Heart right ventricle (tissue), 16 donors: ENCODE measurements around the gene OVOL2. TPM values are rescaled to one million over a fixed set of nuclear protein-coding genes. Genes with fewer than 3 reads are reported as not detected.
"Not testable (repeated sequence)": the region's sequence is repeated elsewhere in the genome, so short reads cannot be mapped to it uniquely, and the experiment has no call there.

Source experiments
- ATAC-seq, 8 donors: fragments of 200-7000 bp; cut with Tn5 transposase; one replicate each; pipeline ENCODE4 v1.9.1; 2020; ENCODE audit warnings: mild to moderate bottlenecking in 8 of 8, moderate library complexity in 8 of 8, moderate number of reproducible peaks in 1 of 8
- DNase-seq, 2 donors: peaks; one replicate each; pipeline ENCODE4 v3.0.0-alpha.2; 2020
- H3K27ac ChIP-seq, 10 donors: fragments of 200-600 bp; sonication (generic) in 2 of 10; one replicate each; pipeline versions ENCODE4 v1.5.0 to v1.8.0; 2020 to 2022; ENCODE audit warnings: mild to moderate bottlenecking in 3 of 10
- H3K27me3 ChIP-seq, 7 donors: fragments of 200-600 bp; one replicate each; pipeline ENCODE4 v1.8.0; 2021 to 2022; ENCODE audit warnings: mild to moderate bottlenecking in 2 of 7
- H3K36me3 ChIP-seq, 9 donors: fragments of 200-600 bp; sonication (generic) in 1 of 9; one replicate each; pipeline versions ENCODE4 v1.5.0 to v1.8.0; 2020 to 2022; ENCODE audit warnings: mild to moderate bottlenecking in 2 of 9
- H3K4me1 ChIP-seq, 9 donors: fragments of 200-600 bp; sonication (generic) in 1 of 9; one replicate each; pipeline versions ENCODE4 v1.5.0 to v1.8.0; 2020 to 2022; ENCODE audit warnings: mild to moderate bottlenecking in 4 of 9
- H3K4me3 ChIP-seq, 10 donors: fragments of 200-600 bp; sonication (generic) in 2 of 10; one replicate each; pipeline versions ENCODE4 v1.5.0 to v1.8.0; 2020 to 2022; ENCODE audit warnings: mild to moderate bottlenecking in 7 of 10, moderate library complexity in 2 of 10
- H3K9me3 ChIP-seq, 11 donors: fragments of 200-600 bp in 10 of 11; sonication (generic) in 2 of 11; one replicate each; pipeline versions ENCODE4 v1.5.0 to v1.8.0; 2013 to 2022; ENCODE audit warnings: mild to moderate bottlenecking in 2 of 11, control low read depth in 1 of 11, moderate library complexity in 1 of 11
- CTCF ChIP-seq, 9 donors: fragments of 200-600 bp; sonication (generic) in 2 of 9; IDR thresholded peaks; one replicate each; pipeline versions ENCODE4 v1.5.0 to v1.8.0; 2021 to 2022; ENCODE audit warnings: antibody characterized with exemption in 9 of 9, mild to moderate bottlenecking in 5 of 9, moderate library complexity in 1 of 9
- WGBS, 2 donors: extraction: QIAGEN DNeasy Blood & Tissue Kit; methylation state at CpG; one replicate each; pipeline ENCODE4 v1.1.7; 2013; ENCODE audit warnings: inconsistent platforms in 1 of 2; 5-methylcytosine and 5-hydroxymethylcytosine counted together
- intact Hi-C, 10 donors: fragments of 100-400 bp; cut with DNase I; formaldehyde crosslinking; loops; one replicate each; pipeline versions ENCODE4 v1.11.1 to v1.14.2; 2022
- polyA plus RNA-seq, 2 donors: library from polyadenylated mRNA; stranded (reverse); fragments of 200-250 nt; gene quantifications; one replicate each; pipeline ENCODE4 v1.2.3, GENCODE V29; 2013
- total RNA-seq, 10 donors: library from RNA; stranded (reverse); fragmentation: NEBNext Ultra II Directional in 3 of 10; extraction: Animal tissue kit (Norgen Biotek cat#: 25700) in 3 of 10; gene quantifications; one replicate each; pipeline versions ENCODE4 v1.2.1 to v1.2.4, GENCODE V29; 2021 to 2023
- donor health status: Arrhythmogenic right ventricular cardiomyopathy.
- donor health status: ischemic (EF 13 %, LVEDD 7.1; RV severe dilation, severe dysfunction).
- donor health status: healthy with polysubstance abuse.
- donor health status: DM: no; HTN: yes; CAD: no.
- donor health status: DM: no; HTN: no; CAD: no.
- donor health status: ischemic (EF 25% LVEDD 6.9; RV normal size, moderate dysfunction).
- donor health status: ischemic (EF 25% LVEDD 5.7; RV mildly dilated, moderate dysfunction).
- donor health status: healthy.
- donor health status: DM: yes; HTN: yes; CAD: no.
- donor health status: Ischemic cardiomyopathy.
- donor health status: ischemic (EF 35%, LVEDD 5.7; RV mildly dilated, moderate dysfunction).
- donor health status: nonischemic (EF 11% LVEDD 7.7; RV severe dilation, severe dysfunction).
- donor health status: DM: yes; HTN: yes; CAD: no.
- donor health status: PGD.
- donor health status: ischemic (EF 29% LVEDD 5.4; RV normal size, mild dysfunction).
- donor health status: nonischemic (EF 23%, LVEDD 6.1; RV moderate dilation, normal function).

Gene OVOL2
- total and polyA plus RNA-seq, 12 donors = not detected

DNA sequence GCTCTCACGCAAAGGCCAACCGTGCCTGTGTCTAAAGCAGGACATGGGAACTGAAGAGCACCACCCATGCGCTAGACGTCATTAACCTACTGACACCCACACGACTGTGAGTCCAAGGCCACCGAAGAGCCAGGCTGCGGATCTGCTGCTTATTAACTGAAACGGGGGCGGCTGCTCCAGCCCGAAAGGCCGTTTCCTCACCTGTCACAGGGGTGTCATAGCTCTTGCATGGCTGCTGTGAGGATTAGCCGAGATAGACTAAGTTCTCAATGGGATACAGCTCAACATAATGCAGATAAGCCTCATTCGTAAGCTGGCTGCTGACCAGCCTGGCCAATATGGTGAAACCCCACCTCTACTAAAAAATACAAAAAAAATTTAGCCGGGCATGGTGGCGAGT lies 26.7 kb downstream of the OVOL2 start:
- Histone ChIP-seq H3K27me3 (peaks cover 0 to 28% (median 0%) of the 10 kb centered on the region in 7 donors), H3K36me3 (no peaks in the 10 kb centered on the region), H3K4me3 (no peak overlapping the region), H3K27ac (no peak overlapping the region), H3K9me3 (no peaks in the 10 kb centered on the region), H3K4me1 (no peaks in the 10 kb centered on the region)
- DNase-seq = no peak
- 84% methylated on average over 15 of the region's 15 CpGs for whole genome bisulfite sequencing, 2 donors
- TF ChIP-seq CTCF (IDR thresholded peaks at IDR 0.05) = no peak
- no peak for ATAC-seq
- intact Hi-C loops = no loop called here

DNA sequence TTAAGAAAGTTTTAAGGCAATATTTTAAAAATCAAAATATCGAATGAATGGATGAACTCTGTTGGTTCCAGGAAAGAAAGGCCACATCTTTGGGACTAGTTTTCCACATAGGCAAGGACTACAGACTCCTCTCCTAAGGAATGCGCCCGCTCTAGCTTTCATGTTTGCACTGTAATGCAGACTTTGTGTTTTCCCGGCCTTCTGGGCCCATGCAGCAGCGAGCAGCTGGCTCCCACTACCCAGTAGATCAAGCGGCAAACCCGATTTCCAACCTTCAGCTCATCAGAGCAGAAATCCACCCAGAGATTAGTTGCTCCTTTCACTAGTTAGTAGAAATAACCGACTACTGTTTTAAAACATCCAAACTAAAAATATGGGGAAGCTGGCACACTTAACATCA lies 27.7 kb downstream of the OVOL2 start:
- ATAC-seq (no peak), DNase-seq (no peak)
- intact Hi-C loops = no loop called here
- Histone ChIP-seq H3K27me3 (peaks cover 0 to 25% (median 0%) of the 10 kb centered on the region in 7 donors), H3K9me3 (no peaks in the 10 kb centered on the region), H3K4me3 (no peak overlapping the region), H3K27ac (no peak overlapping the region), H3K36me3 (no peaks in the 10 kb centered on the region), H3K4me1 (no peaks in the 10 kb centered on the region)
- 79 to 84% methylated on average over 8 of the region's 8 CpGs for WGBS, 2 donors
- TF ChIP-seq CTCF (IDR thresholded peaks at IDR 0.05) = no peak

- peaks cover 0 to 20% (median 3%) of the 10 kb centered on the region in 7 donors for H3K27me3 ChIP-seq
- DNase-seq, H3K36me3 ChIP-seq, H3K9me3 ChIP-seq, H3K27ac ChIP-seq, intact Hi-C loops, H3K4me1 ChIP-seq, ATAC-seq, H3K4me3 ChIP-seq: not testable (repeated sequence)
- 84 to 85% methylated on average over 7 of the region's 7 CpGs for WGBS, 2 donors
These were observed 30.7 kb downstream of the OVOL2 start for GRCh38 chr20:18027011-18027410.

DNA sequence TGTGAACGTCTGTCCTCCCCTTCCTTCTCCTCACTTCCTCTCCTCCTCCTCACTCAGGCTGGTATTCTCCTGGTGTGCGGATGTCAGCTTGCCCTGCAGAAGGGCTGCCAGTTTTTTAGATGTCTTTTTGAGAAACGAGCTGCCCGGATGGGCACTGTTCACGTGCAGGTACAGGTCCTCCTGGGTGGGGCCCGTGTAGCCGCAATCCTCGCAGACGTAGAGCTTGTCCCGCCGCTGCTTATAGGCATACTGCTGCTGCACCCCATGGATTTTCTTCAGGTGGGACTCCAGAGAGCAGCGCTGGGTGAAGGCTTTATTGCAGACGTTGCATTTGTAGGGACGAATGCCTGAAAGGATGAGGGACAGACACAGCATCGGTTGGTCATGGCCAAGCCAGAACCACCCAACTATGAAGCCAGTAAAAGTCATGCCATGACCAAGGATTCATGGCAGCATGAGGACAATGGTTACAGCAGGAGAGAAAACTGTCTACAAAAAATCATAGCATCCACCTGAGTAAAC lies 33.0 kb downstream of the OVOL2 start:
- H3K27me3 ChIP-seq = peaks cover 0 to 20% (median 0%) of the 10 kb centered on the region in 7 donors
- H3K36me3 ChIP-seq = no peaks in the 10 kb centered on the region
- no peak overlapping the region for H3K27ac ChIP-seq
- no peaks in the 10 kb centered on the region for H3K9me3 ChIP-seq
- TF ChIP-seq CTCF (IDR thresholded peaks at IDR 0.05) = no peak
- H3K4me3 ChIP-seq = no peak overlapping the region
- H3K4me1 ChIP-seq = no peaks in the 10 kb centered on the region
- ATAC-seq (peak in 1 of 8 donors; percentile 26), DNase-seq (no peak)
- 82 to 83% methylated on average over 15 of the region's 15 CpGs for WGBS, 2 donors
- intact Hi-C loops = no loop called here

DNA sequence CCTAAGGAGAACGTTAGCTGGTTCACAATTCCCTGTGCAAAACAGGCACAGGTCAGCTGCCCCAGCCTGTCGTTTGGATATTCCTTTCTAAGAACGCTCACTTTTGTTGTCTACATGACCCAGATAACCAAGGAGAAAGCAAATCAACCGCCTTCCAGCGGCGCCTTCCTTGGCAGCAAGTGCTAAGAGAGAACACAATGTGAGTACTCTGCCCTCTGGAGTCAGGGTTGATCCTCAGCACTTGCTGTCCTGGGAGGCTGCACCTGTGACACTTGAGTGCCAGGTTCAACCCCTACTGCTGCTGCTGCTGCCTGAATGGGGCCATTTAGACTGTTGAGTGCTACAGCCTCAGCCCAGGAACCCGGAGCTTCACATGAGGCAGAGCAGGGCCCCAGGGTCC lies 36.8 kb downstream of the OVOL2 start:
- H3K9me3 ChIP-seq = no peaks in the 10 kb centered on the region
- ATAC-seq = no peak
- TF ChIP-seq CTCF (IDR thresholded peaks at IDR 0.05) = no peak
- H3K27ac ChIP-seq = no peak overlapping the region
- 86 to 87% methylated on average over 7 of the region's 7 CpGs for WGBS, 2 donors
- H3K4me1 ChIP-seq = no peaks in the 10 kb centered on the region
- no peak for DNase-seq
- no peaks in the 10 kb centered on the region for H3K36me3 ChIP-seq
- peaks cover 0 to 12% (median 0%) of the 10 kb centered on the region in 7 donors for H3K27me3 ChIP-seq
- intact Hi-C loops = no loop called here
- no peak overlapping the region for H3K4me3 ChIP-seq
